Fibroblast of the conjunctiva (primary cell): ENCODE results near the gene CYP46A1.
"Not testable (repeated sequence)": the region's sequence is repeated elsewhere in the genome, so short reads cannot be mapped to it uniquely, and the experiment has no call there.

Experiments
- DNase-seq: peaks from one replicate; pipeline ENCODE4 v3.0.0-alpha.2; 2010; ENCODE audit warnings: low read depth

The CYP46A1 gene

DNA sequence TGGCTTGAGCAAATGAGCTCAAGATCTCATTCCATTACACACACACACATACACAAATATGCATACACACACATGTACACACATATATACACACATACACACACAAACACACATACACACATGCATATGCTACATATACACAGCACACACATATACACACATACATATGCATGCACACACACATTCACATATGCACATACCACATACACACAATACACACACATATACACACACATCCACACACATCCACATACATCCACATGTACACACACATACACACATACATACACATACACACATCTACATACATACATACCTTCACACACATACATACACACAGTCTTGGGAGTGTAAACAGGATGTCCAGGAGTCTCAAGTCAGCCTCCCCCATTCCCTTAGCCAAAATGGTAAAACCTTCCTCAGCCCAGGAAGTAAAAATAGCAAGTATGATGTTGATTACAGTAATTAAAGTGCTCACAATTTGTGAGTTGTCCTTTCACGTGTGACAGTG lies 26.4 kb upstream of the CYP46A1 start:
- no peak for DNase-seq

DNA sequence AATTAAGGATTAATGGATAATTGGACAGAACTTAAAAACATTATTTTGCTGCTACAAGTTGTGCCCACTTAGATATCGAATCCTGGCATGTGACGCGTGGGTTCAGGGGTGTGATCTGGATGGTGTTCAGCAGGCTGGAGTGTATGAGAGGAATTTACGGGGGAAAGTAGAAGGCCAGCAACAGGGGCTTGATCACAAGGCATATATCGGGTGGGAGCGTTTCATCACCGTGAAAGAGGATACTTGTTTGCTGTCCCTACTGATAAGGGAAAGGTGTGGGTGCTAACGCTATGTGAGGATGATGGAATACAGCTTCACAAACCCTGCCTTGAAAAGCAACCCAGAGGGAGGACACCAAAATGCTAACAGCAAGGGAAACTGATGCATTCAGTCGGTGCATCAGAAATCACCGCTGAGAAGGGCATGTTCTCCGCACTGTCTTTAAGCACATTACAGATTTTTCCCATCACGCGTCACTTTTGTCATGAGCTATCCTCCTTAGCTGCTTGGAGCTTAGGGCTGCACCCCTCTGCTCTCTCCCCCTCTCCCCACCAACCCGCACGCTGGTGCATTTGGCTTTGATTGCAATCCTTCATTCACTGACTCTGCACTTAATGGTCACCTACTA lies 25.8 kb upstream of the CYP46A1 start:
- no peak for DNase-seq

DNA sequence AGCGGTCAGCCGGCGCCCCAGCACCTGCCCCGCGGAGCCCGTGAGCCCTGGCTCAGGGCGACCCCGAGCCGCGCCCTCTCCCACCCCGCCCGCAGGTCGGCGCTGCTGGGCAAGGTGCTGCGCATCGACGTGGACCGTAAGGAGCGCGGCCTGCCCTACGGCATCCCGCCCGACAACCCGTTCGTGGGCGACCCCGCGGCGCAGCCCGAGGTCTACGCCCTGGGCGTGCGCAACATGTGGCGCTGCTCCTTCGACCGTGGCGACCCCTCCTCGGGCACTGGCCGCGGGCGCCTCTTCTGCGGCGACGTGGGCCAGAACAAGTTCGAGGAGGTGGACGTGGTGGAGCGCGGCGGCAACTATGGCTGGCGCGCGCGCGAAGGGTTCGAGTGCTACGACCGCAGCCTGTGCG lies 24.8 kb upstream of the CYP46A1 start:
- DNase-seq = no peak

DNA sequence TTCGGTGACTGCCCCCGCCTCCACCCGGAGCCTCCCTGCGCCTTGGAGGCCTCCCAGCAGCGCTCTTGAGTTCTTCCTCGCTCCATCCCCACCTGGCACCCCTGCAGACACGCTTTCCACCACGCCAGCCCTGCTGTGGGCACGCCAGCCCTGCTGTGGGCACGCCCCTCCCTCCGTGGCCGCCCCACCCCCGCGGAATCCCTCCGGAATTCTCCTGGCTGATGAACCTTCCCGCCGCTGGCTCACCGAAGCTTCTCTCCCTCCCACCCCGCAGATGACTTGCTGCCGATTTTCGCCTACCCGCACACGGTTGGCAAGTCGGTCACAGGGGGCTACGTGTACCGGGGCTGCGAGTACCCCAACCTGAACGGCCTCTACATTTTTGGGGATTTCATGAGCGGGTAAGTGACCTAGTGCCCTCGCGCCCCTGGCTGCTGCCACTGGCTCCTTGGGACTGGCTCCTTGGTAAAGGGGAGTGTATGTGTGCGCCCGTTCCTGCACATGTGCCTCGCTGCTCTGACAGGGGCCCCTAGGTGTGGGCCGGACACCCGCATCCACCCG lies 24.0 kb upstream of the CYP46A1 start:
- DNase-seq = no peak

DNA sequence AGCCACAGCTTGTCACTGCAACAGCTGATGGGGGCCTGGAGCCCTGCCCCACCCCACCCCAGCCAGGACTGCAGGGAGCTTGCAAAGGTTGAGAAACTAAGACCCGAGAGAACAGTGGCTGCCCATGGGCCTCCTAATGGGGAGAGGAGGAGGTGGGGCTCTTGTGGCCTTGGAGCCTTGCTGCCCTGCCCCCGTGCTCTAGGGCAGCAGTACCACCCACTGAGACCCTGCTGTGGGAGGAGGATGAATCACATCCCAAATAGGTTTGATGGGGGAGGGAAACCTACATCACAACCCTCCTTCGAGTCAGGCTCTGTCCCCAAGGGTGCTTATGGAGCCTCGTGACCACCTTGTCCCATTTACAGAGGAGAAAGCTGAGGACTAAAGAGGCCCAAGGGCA lies 23.3 kb upstream of the CYP46A1 start:
- no peak for DNase-seq

DNA sequence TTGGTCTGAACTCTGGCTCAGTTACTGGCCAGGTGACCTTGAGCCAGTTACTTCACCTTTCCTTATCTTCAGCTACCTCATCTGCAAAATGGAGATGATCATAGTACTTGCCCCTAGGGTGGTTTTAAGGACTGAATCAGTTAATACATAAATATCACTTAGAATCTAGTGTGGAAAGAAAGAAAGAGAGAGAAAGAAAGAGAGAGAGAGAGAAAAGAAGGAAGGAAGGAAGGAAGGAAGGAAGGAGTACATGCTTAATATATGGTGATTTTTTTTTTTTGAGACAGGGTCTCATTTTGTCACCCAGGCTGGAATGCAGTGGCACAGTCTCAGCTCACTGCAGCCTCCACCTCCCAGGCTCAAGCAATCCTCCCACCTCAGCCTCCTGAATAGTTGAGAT lies 22.9 kb upstream of the CYP46A1 start:
- not testable (repeated sequence) for DNase-seq

DNA sequence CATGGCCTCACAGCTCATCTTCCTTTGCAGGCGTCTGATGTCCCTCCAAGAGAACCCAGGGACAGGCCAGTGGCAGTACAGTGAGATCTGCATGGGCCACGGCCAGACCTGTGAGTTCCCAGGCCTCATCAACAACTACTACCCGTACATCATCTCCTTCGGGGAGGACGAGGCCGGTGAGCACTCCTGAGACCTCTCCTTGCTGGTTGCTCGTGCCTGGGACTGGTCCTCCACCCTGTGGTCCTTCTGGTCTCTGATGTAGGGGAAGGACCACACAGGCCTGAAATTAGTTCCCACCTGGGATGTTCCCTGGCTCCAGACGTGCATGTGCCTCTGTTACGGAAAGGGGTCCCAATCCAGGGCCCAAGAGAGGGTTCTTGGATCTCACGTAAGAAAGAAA lies 21.3 kb upstream of the CYP46A1 start:
- DNase-seq = no peak

DNA sequence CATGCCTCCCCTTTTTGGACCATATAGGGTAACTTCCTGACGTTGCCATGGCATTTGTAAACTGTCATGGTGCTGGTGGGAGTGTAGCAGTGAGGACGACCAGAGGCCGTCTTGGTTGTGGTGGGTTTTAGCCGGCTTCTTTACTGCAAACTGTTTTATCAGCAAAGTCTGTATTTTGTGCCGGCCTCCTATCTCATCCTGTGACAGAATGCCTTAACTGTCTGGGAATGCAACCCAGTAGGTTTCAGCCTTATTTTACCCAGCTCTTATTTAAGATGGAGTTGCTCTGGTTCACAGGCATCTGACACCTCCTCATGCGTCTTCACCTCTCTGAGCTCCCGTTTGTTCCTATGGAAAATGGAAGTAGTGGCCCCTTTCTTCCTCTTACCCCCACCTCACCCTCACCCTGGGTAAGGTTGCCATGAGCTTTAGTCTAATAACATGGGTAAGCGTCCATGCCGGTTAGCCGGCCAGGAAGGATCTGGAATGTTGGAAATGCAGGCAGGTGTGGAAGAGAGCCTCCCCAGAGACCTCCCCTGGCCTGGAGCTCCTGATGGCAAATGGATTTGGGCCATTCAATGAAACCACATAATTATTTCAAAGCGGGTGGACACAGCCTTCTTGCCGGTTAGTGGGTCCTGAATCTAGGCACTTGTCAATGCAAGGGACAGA lies 20.6 kb upstream of the CYP46A1 start:
- DNase-seq = no peak

DNA sequence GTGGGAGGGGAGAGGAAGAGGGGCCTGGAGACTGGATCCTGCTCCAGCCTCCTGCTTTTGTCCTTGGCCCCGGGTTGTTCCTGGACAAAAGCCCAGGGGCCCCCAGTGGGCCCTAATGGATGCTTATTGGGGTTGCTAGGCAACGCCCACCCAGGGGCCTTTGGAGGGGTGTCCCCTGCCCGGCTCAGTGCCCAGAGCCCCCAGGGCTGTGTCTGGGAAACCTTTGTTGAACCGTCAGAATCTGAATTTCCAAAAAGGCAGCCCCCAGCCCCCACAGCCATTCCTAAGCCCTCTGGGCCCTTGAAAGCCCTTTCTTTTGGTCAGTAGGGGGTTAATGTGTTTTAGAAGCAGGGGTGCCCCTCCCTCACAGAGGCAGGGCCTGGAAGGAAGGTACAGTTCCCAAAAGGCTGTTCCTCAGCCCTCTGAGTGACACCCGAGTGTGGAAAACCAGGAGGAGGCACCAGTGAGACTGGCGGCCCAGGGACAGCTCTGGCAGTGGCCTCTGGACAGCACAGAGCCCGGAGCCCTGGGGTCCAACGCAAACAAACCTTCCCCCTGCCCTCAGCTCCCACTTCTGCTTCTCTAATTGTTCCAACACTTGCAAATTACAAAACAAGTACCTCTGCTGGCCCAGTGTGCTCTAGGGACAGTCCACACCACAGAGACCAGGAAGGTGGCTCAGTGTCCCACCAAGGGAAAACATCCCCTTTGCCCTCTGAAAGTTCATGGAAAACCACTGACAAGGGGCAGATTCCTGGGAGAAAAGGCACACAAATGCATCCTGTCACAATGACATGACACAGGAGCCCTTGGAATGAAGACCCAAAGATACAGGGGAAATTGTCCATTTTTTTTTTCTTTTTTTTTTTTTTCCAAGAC lies 19.8 kb upstream of the CYP46A1 start:
- no peak for DNase-seq

DNA sequence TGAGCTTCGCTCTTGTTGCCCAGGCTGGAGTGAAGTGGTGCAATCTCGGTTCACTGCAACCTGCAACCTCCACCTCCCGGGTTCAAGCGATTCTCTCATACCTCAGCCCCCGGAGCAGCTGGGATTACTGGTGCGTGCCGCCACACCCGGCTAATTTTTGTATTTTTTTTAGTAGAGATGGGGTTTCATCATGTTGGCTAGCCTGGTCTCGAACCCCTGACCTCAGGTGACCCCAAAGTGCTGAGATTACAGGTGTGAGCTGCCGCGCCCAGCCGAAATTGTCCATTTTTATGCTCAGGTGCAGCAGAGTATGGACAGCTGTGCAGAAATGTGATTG lies 19.2 kb upstream of the CYP46A1 start:
- no peak for DNase-seq

DNA sequence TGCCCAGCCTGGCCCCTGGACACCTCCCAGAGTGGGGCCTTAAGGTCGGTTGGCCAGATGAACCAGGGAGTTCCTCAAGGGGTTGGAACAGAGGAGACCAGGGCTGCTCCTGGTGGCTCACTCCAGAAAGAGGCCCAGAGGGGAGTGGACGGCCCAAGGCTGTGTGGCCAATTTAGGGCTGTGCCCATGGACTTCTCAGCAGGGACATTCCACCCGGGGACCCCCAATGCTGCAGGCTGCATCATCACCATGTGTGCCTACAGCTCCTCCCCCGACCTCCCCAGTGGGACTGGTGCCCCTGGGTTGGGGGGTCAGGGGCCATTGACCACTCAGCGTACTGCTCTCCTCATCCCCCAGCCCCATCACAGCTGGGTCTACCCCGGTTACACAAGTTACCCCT lies 17.6 kb upstream of the CYP46A1 start:
- DNase-seq = no peak

DNA sequence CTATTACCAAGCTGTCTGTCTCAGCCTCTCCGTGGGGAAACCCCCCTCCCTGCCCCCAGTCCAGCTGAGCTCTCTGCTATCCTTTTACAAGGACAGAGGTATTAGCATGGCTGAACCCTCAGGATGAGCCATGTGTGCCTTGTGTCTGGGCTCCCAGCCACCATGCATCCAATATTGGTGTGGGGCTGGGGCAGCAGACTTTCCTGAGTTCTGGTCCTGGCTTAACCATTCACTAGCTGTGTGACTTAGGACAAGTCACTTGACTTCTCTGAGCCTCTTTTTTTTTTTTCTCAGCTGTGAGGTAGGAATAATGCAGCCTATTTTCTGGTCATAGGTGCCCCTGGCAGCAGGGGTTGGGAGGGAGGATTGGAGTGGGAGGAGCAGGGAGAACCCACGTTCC lies 17.1 kb upstream of the CYP46A1 start:
- no peak for DNase-seq

DNA sequence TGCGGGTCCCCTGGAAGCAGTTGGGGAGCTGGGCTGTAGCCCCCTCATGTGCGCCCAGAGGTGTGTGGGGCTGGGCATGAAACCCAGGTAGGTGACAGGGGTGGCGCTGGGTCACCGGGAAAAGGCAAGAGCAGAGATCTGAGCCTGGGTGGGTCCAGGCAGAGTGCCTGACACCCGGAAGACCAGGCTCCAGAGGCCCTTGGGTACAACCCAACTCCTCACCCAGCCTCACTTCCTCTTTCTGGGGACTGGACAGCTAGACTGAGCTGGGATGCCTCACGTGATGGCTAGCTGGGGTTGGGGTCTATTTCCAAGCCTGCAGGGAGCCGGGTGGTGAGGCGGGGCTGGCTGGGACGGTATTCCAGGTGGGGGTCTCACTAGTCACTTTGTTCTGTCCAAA lies 16.3 kb upstream of the CYP46A1 start:
- no peak for DNase-seq

DNA sequence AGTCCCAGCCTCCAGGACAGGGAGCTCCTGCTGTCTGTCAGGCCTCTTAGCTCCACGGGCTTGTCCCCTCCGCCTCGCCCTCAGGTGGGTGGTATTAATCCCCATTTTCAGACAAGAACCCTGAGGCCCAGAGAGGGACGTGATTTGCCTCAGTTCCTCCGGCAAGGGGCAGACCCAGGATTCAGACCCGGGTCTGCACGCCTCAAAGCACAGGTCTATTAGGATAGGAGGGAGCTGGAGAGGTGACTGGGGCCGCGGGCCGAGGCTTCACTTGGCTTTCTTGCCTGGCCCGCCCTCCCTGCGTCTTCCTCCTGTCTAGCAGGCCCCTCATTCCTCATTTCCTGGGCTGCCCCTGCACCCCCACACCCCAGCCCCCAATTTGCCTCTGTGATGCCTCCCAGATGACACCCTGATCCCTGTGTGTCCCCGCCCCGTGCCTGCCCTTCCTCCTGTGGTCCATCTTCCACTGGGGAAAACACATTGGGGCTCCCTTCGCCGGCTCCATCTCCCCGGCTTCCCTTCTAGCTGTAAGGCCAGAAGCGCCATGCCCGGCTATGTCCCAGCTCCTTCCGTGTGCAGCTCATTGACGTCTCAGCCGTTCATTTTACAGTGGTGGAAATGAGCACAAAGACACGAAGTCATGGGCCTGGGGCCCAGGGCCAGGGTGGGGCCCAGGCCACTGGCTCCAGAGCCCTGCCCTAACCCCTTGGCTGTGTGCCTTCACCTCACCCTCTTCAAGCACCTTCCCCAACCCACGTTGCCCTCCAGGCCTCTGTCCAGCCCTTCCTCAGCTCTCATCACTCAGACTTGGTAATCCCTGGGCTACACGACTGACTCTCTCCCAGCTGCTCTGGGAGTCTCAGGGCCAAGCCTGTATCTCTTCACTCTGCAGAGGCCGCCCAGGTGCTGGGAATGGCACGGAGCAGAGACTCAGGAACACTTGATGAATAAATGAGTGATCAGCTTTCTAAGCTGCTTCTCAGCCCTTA lies 15.5 kb upstream of the CYP46A1 start:
- DNase-seq = no peak

DNA sequence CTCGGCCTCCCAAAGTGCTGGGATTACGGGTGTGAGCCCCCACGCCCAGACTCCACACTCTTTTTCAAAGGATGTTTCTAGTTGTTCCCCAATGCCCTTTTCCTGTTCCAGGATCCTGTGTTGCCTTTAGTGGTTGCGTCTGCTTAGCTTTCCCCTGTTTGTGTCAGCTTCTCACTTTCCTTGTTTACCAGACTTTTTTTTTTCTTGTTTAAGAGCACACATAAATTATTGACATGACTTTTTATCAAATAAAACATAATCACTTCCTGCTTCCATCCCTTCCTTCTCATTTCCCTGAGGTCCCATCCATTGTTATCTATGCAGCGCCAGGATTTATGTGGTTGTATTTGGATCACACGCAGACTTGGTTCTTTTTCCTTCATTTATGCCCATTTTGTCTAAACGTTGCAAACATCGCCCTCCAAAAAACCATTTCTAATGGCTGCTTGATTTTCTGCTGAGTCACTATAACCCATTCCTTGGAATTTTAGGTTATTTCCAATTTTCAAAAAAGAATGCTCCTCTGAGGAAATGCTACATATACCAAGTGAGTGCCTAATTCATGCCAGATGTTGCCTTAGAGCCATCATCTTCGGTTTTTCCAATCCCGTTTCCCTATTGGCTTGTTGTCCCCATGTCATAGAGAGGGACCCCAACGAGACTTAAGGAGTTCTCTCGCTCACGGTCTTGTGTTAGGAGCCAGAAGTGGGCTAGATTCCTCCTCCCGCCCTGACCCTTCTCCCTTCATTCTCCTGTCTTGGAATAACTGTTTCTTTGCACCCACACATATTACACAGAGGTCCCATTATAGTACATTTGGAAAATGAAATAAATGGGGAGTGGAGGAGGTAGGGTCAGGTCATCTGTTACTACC lies 13.5 kb upstream of the CYP46A1 start:
- peak; percentile 17 for DNase-seq

DNA sequence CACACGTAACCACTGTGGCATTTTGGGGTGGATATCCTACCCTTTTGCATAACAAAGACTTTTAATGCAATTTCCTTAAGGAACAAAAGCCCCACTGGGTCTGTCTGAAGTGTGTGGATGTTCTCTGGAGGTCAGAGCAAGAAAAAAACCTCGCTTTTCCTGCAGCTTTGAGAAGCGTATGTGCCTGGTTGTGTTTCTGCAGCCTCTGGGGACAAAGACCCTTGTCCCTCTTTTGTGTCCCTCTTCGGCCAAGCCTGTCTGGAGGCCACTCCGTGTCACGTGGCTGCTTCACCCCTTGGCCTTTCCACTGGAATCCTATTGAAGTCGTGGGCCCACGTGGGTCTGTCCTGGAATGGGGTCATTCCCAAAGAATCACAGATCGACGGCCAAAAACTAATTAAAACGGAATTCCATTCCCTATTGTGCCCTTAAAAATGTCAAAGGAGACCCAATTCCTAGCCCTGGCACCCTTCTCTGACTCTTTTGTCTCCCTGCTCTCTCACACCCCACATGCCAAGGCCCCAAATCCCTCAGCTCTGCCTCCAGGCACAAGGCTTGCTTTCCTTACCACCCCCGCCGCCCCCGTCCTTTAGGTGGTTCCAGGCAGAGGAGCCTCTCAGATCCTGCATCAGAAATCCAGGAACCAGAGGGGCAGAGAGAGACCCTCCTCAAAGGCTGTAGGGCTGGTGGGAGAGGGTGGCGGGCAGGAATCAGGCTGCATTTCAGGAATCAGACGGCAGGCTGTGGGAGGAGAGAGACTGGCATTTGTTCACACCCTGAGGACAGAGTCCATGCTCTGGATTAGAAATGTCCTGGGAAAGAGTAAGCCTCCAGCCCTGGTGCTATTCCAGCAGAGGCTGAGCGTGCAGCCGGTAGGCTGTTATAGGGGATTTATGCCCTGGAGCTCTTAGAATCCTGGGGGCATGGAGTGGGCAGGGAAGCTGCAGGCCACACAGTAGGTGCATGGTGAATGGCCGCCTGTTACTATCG lies 12.6 kb upstream of the CYP46A1 start:
- DNase-seq = no peak

DNA sequence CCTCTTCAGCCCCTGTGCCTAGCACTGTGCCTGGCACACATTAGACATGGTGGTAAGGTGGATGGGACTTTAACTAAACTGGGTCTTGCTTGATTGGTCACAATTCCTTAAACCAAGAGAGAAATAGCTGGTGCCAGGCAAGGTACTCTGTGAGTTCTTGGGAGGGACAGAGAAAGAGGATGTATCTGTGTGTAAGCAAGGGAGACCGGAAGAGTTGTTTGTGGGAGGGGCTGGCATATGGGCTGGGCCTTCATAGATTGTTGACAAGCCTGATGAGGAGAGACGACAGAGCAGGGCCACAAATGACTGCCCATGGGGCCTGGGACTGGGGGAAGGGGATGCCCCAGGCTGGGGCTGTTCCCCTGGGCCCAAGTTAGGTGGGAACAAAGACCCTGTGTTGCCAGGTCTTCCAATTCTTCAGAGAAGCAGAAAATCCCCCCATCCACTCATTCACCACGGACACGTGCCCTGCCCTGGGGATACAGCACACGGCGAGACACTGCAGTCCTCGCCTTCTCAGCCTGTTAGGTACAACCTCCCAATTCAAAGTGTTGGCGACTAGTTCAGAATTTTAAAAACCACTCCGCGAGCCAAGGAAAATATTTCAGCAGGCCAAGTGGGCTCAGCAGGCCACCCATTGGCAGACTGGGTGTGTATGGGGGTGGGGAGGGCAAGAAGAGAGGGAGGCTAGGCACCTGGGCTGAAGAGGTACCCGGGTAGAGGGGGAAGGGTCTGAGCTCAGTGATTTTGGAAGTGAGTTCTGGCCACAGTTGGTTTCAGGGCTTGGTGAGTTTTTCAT lies 11.4 kb upstream of the CYP46A1 start:
- no peak for DNase-seq

DNA sequence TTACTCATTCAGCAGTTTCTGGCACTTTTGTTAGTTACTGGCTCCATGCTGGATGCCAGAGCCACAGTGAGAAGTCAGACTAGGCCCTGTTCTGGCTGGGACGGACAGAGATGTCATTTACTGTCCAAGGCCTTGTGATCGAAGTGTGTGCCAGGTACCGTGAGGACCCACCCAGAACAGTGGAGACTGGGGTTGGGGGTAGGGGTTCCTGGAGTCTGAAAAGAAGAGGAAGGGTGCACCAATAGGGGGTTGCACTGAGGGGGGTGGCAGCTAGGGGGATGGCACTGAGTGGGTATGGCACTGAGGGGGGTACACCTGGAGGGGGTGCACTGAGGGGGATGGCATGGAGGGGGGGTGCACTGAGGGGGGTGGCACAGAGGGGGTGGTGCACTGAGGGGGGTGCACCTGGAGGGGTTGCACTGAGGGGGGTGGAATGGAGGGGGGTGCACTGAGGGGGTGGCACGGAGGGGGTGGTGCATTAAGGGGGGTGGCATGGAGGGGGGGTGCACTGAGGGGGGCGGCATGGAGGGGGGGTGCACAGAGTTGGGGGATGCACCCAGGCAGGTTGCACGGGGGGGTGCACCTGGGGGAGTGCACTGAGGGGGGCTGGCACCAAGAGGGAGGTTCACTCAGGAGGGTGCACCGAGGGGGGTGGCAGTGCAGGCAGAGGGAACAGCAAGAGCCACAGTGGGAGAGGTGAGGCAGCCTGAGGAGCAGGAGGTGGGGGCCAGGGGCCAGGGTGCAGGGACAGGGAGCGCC lies 10.6 kb upstream of the CYP46A1 start:
- no peak for DNase-seq
